Motor neuron (in vitro differentiated cells): ENCODE measurements around the gene SFXN5. TPM values are rescaled to one million over a fixed set of nuclear protein-coding genes. Genes with fewer than 3 reads are reported as not detected.
A peak's percentile ranks its signal among the peaks of the same experiment; 100 is the strongest.

ENCODE experiments used
- ATAC-seq, 8 experiments: fragments of 200-7000 bp; cut with Tn5 transposase; replicated peaks in 6 of 8; 2 replicates each; pipeline ENCODE4 v1.8.0; 2021; ENCODE audit warnings: mild to moderate bottlenecking in 8 of 8, moderate library complexity in 8 of 8
- H3K27ac ChIP-seq, 2 donors: fragments of 250-450 bp; sonication (Bioruptor Pico); 2 replicates each; pipeline ENCODE4 v1.9.0; 2021; ENCODE audit warnings: antibody characterized with exemption in 2 of 2, mild to moderate bottlenecking in 2 of 2, moderate library complexity in 1 of 2
- H3K4me1 ChIP-seq, 2 donors: fragments of 250-450 bp; sonication (Bioruptor Pico); replicated peaks in 1 of 2; 2 replicates each; pipeline ENCODE4 v1.6.1; 2021; ENCODE audit warnings: antibody characterized with exemption in 2 of 2, mild to moderate bottlenecking in 2 of 2, moderate library complexity in 1 of 2
- H3K4me3 ChIP-seq, 5 donors: fragments of 250-450 bp; sonication (Bioruptor Pico); 2 replicates each; pipeline ENCODE4 v1.9.0; 2021; ENCODE audit warnings: antibody characterized with exemption in 5 of 5, mild to moderate bottlenecking in 5 of 5, moderate library complexity in 4 of 5
- WGBS, 10 experiments: fragments of 450-650 bp; shearing (Covaris generic); methylation state at CpG; one replicate each; pipeline ENCODE4 v1.0.0; 2022; 5-methylcytosine and 5-hydroxymethylcytosine counted together
- in situ Hi-C, 9 experiments: fragments of 400-800 bp; cut with MboI; loops; one replicate each; pipeline ENCODE4 v1.15.0; 2021; ENCODE audit warnings: low sequenced_read_pairs in 9 of 9, low pct_unique_long_range_greater_than_20kb in 2 of 9; ENCODE audit not compliant: unreplicated experiment in 9 of 9
- total RNA-seq, 8 experiments: library from RNA; unstranded; fragments of 300-600 nt; gene quantifications; 2 replicates each; pipeline versions ENCODE4 v1.2.3 to v1.2.4, GENCODE V29; 2022

SFXN5 gene
- total RNA-seq, 8 experiments from 2014 or later = 6.4 to 35.6 (median 16.0) TPM

DNA sequence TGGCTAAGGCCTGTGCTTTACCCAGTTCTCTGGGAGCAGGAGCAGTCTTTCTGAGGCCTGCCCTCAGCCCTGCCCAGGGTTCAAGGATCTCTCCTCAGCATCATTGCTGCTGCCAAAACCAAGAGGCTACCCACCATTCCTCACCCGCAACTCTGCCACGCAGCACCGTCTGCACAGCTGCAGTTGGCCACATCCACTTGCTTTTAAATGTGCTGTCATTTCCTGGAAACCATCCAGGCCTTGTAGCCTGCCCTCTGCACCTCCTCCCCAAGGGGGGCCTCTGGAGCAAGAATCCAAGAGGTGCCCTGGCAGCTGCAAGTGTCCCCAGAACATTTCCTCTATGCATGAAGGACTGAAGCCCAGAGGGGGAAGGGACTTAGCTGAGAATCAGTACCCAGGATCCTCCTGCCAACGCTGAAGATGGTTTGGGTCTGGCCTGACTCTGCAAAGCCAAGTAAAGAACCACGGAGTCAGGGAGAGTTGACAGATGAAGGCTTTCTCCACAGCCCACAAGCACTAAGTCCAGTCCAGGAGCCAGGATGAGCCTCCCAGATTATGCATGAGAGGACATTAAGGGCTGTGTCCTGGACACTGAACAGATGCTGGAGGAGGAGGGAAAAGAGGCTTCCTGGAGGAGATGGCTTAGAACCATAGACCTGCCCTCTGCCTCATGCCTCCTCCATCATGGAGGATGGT lies 139.3 kb downstream of the SFXN5 start:
- no peaks in the 10 kb centered on the region for H3K4me1 ChIP-seq
- in situ Hi-C loops = no loop called here
- H3K4me3 ChIP-seq = no peak overlapping the region
- peak in 2 of 8 experiments; percentile 12 to 15 for ATAC-seq
- WGBS, 10 experiments = 80% methylated on average over 1 to 2 of the region's 5 CpGs; no CpG with 5 or more reads in 8 of the 10 experiments
- H3K27ac ChIP-seq = no peak overlapping the region

DNA sequence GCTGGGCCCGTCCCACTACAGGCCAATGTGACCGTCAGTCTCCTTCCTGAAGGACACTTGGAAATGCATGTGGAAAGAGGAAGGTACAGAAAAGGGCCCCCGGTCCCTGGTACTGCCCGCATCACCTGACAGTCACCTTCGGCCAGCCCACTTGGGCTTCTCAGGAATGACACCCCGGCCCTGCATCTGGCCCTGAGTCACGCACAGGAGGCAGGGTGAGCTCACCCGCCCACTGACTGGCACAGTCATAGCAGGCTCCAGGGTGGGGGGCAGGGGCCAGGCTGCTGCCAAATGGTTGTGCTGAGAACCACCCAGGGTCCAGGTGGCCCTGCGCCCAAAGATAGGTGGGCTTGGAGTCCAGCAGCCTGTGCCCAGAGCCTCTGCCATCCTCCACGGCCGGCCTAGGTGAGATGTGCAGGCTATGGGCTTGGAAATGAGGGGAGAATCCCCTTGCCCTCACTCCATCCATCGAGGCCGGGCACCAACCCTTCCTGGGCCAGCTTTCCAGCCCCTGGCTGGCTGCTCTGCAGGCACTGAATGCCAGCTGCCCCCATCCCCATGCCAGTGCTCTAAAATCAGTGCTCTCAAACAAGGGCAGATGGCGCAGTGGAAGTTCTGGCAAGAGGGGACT lies 140.1 kb downstream of the SFXN5 start:
- Histone ChIP-seq H3K4me1 (no peaks in the 10 kb centered on the region), H3K27ac (no peak overlapping the region), H3K4me3 (no peak overlapping the region)
- ATAC-seq = peak in 1 of 8 experiments; percentile 55
- in situ Hi-C loops = no loop called here
- WGBS, 10 experiments = 60 to 84% (median 70%) methylated on average over 1 to 8 of the region's 14 CpGs; no CpG with 5 or more reads in 4 of the 10 experiments

DNA sequence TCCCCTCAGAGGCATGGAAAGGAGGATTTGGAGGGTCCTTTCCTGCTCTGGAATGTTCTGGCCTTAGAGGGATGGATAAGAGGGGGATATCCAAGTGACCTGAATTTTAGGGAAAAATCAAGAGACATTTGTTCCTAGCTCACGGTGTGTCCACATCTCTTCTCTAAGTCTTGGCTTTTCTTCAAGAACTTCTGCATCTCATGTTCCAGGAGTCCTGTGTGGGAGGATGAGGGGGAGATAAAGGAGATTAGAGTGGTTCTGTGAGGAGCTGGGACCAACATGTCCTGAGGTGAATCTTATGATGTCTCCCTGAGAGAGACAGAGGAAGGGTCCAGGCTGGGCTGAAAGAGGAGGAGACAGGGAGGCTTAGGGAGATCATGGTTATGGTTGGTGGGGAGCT lies 142.5 kb downstream of the SFXN5 start:
- WGBS, 10 experiments = 60 to 100% (median 100%) methylated on average over 1 of the region's 1 CpG; no CpG with 5 or more reads in 5 of the 10 experiments
- H3K27ac ChIP-seq = no peak overlapping the region
- peaks cover 0 to 11% of the 10 kb centered on the region in 2 donors for H3K4me1 ChIP-seq
- H3K4me3 ChIP-seq = no peak overlapping the region
- in situ Hi-C loops = no loop called here
- no peak for ATAC-seq

DNA sequence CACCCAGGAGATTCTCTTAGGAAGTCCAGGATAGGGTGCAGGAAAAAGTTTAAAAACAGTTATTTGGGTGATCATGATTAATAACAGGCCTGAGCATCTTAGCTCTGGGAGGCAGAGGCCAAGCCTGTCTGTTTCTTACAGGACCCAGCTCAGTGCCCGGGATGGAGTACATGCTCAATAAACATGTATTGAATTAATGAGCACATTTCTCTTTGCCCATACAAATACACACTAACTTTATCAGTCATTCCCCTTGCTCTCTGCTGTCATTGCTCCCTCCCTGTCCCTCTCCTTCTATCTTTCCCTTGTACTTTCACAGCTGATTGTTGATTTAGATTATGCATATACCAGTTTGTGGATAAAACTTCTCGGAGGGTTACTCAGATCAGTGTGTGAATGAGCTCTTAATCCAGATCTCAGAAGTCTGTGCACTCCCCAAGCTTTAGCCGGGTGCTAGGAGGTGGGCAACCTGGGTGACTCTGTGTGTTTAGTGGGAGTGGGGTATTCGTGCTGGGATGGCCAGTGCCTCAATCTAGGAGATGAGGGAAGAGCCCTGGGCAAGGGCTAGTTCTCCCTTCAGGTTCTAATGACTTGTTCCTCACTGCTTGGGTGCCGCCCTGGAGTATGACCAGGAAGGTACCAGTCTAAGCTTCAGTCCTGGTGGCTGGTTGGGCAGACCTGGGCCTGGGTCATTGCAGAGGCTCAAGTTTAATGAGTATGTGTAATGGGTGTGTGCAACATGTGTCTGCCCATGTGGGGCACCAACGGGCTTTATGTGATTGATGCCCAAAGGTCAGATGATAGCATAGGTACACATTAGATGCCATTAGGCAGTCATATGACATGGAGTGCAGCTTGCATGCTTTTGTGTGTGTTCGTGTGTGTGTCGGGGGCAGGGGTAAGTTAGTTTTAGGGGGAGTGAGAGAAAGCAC lies 143.6 kb downstream of the SFXN5 start:
- 38 to 80% (median 68%) methylated on average over 1 to 8 of the region's 8 CpGs; no CpG with 5 or more reads in 1 of the 10 experiments for WGBS, 10 experiments
- Histone ChIP-seq H3K27ac (no peak overlapping the region), H3K4me1 (peaks cover 0 to 11% of the 10 kb centered on the region in 2 donors), H3K4me3 (no peak overlapping the region)
- ATAC-seq = no peak
- in situ Hi-C loops = no loop called here

DNA sequence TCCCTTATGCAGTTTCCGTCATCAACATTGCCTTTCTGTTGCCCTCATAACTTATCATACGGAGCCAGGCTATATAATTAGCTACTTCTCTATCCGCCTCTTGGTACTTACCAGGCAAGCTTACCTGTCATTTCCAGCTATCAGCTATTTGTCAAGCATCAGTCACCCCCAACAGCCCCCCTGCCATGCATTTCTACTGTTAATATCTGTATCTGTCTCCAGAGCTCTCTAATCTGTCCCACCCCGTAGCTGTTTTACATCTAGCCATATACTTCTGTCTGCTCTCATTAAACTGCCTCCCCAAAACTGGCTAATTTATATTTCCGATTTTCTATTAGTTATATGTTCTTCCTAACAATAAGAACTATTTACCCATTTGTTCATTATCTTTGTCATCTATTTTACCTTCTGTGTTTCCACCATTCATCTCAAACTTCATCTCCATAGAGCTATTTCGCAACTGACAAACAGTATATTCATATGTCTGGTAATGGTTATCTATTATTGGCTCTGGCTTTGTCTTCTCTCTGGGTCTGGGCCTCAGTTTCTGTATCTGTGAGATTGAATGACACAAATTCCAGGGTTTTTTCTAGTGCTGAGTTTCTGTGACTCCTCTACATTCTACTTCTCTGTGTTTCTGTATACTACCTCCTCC lies 144.6 kb downstream of the SFXN5 start:
- 20 to 74% (median 55%) methylated on average over 2 to 6 of the region's 6 CpGs for WGBS, 10 experiments
- no peak for ATAC-seq
- Histone ChIP-seq H3K4me1 (peaks cover 0 to 11% of the 10 kb centered on the region in 2 donors), H3K27ac (no peak overlapping the region), H3K4me3 (no peak overlapping the region)
- in situ Hi-C loops = no loop called here

DNA sequence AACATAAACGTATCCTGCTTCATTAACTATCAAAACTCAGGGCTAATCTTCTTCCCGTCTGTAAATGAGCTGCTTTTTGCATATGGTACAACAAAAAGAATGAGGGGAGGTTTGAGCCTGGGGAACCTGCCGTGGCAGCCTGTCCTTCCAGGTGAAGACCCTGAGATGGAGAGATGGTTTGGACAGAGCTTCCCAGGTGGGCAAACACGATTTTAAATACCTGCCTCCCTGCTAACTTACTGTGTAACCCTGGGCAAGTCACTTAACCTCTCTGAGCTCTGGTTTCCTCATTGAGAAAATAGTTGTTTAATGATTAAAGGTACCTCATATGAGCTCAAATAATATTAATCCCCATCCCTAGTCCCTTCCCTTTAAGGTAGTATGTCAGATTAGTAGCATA lies 145.1 kb downstream of the SFXN5 start:
- Histone ChIP-seq H3K4me1 (peaks cover 0 to 11% of the 10 kb centered on the region in 2 donors), H3K27ac (no peak overlapping the region), H3K4me3 (no peak overlapping the region)
- ATAC-seq = no peak
- WGBS, 10 experiments = 0 to 29% (median 12%) methylated on average over 1 to 4 of the region's 4 CpGs; no CpG with 5 or more reads in 2 of the 10 experiments
- in situ Hi-C loops = no loop called here

DNA sequence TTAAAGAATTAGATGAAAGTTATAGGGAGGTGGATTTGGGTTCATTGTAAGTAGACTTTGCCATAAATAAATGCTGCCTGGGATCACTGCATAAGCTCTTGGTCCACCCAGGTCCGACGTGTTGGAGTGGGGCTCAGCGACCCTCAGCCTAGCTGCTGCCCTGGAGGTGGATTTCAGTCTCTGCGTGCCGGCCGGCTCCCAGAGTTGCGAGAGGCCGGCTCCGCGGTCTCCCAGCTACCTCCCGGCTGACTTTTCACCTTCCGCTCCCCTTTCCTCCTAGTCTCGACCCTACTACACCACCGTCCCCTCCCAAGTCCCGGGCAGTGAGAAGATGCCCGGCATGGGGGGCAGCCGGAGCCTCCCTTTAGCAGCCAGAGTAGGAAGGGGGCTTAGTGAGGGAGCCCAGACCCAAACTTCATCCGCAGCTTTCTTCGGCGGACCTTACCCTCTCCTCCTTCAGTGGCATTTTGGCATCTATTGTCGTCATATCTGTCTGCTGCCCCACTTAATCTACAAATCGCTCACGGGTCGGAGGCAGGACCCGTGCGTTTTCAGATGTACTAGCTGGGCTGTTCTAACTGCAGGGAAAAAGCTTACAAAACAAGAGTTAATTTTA lies 146.1 kb downstream of the SFXN5 start:
- peaks cover under 1 to 11% of the 10 kb centered on the region in 2 donors for H3K4me1 ChIP-seq
- H3K4me3 ChIP-seq = no peak overlapping the region
- in situ Hi-C loops = no loop called here
- ATAC-seq = no peak
- no peak overlapping the region for H3K27ac ChIP-seq
- WGBS, 10 experiments = 0 to 14% (median 6%) methylated on average over 2 to 23 of the region's 26 CpGs; no CpG with 5 or more reads in 2 of the 10 experiments

DNA sequence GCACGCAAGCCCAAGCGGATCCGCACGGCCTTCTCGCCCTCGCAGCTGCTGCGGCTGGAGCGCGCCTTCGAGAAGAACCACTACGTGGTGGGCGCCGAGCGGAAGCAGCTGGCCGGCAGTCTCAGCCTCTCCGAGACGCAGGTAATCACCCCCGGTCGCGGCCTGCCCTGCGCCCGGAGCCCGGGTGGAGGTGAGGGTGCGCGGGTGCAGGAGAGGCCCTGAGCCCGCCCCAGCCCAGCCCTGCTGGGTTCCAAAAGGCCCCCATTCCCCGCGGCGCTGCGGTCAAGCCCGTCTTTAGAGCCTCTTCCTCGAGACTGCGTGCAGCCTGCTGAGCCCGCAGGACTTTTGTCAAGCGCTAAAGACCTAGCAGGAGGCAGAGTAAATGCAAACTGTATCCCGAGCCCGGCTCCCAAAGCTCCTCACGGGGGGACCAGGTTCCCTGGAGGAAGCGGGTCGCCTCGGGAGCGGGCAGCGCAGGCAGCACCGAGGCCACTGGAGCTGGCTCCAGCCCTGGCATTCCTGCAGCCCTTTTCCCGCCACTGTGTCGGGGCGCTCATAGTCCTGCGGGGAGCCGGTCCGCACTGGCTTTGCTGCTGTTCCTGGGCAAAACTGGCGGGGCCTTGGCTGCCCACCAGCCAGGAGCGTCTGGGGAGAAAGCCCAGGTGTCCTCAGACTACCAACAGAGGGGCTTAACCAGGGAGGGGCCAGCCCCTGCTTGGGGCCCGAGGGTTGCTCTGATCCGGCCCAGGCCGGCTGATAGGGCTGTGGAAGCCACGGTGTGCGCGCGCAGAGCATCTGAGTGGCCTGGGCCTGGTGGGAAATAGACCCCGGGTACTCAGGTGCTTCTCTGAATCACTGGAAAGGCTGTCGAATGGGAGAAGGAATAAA lies 146.9 kb downstream of the SFXN5 start:
- WGBS, 10 experiments = 0 to 24% (median 10%) methylated on average over 3 to 21 of the region's 61 CpGs; no CpG with 5 or more reads in 1 of the 10 experiments
- Histone ChIP-seq H3K4me1 (peaks cover 3 to 16% of the 10 kb centered on the region in 2 donors), H3K27ac (no peak overlapping the region), H3K4me3 (peak overlapping the region in 2 of 5 donors; percentile 4 to 8)
- peak in 6 of 8 experiments; percentile 8 to 80 (median 76) for ATAC-seq
- in situ Hi-C loops = loop anchor here in 1 of 9 experiments (25.0 kb wide), 1 partner anchor 263 kb away; no protein-coding TSS in a partner anchor

DNA sequence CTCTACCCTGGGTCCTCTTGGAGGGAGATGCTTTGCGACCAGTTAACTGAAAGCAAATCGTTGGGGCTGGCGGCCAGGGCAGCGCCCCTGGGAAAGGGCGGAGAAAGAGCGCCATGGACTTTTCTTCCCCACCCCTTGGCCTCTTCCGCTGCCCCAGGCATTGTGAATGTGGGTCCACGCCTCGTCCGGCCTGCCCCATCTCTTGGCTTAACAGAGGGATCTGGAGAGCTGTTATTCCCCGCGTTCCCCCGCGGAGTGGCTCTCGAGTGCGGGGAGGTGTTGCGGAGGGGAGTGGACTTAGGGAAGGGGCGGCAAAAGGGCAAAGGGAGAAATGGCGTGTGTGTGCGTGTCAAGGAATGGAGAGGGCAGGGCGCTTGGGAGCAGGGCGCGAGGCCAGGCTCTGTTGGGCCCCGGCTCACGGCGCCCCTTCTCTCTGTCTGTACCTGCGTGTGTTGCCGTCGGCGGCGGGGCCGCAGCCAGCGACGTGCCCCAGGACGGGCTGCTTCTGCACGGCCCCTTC lies 147.6 kb downstream of the SFXN5 start:
- no peak overlapping the region for H3K4me3 ChIP-seq
- H3K4me1 ChIP-seq = peaks cover 3 to 16% of the 10 kb centered on the region in 2 donors
- in situ Hi-C loops = loop anchor here in 1 of 9 experiments (25.0 kb wide), 1 partner anchor 263 kb away; no protein-coding TSS in a partner anchor
- no peak overlapping the region for H3K27ac ChIP-seq
- 0 to 13% (median 4%) methylated on average over 1 to 23 of the region's 36 CpGs; no CpG with 5 or more reads in 5 of the 10 experiments for WGBS, 10 experiments
- ATAC-seq = peak in 4 of 8 experiments; percentile 28 to 89 (median 62)

DNA sequence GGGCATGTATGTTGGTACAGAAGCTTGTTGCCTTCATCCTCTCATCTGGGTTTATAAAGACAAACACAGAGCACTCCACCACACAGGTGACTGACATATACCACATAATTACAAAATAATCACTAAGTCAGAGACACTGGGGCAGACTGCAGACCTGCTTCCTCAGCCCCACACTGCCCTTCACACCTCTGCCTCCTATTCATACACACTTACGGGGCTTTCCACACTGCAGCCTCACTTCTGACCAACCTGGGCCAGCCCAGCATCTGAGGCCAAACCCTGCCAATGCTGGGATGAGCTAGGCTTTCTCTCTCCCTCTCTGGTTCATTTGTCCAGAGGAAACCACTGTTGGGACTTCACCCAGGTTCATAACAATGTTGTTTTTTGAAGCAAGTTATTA lies 149.7 kb downstream of the SFXN5 start:
- 57 to 100% (median 60%) methylated on average over 1 of the region's 1 CpG; no CpG with 5 or more reads in 6 of the 10 experiments for WGBS, 10 experiments
- peaks cover 7 to 27% of the 10 kb centered on the region in 2 donors for H3K4me1 ChIP-seq

More for the DNA sequence above, 149.7 kb downstream of the SFXN5 start:
- in situ Hi-C loops = loop anchor here in 1 of 9 experiments (25.0 kb wide), 1 partner anchor 265 kb away; no protein-coding TSS in a partner anchor
- no peak for ATAC-seq
- Histone ChIP-seq H3K4me3 (no peak overlapping the region), H3K27ac (no peak overlapping the region)
